ENCODE results near the gene AJUBA. TPM values are rescaled to one million over a fixed set of nuclear protein-coding genes. Genes with fewer than 3 reads are reported as not detected.

AJUBA gene
- total and polyA plus RNA-seq, 2 experiments from 2014 or later: 17.8 to 70.7 TPM

- Histone ChIP-seq H3K9me2 (ENCODE audit: insufficient read depth) (no peaks in the 10 kb centered on the region), H3K4me1 (ENCODE audit: insufficient read depth) (peaks cover 22% of the 10 kb centered on the region), H3K9me3 (ENCODE audit: low read depth) (no peaks in the 10 kb centered on the region), H4K20me1 (ENCODE audit: insufficient read depth) (no peaks in the 10 kb centered on the region), H3F3A (ENCODE audit: insufficient read depth) (peaks cover 25% of the 10 kb centered on the region; the same call in 1 of the 2 replicates), H3K4me2 (ENCODE audit: unreplicated experiment) (peak overlapping the region; percentile 74), H3K4me3 (peak overlapping the region; percentile 78), H3K79me2 (ENCODE audit: insufficient read depth) (peaks cover 5% of the 10 kb centered on the region; the same call in 1 of the 2 replicates), H3K9ac (peak overlapping the region; percentile 76), H3K36me3 (ENCODE audit: low read depth) (no peaks in the 10 kb centered on the region), H3K27ac (peak overlapping the region; percentile 46), H3K27me3 (replicated peaks; ENCODE audit: insufficient read depth) (no peaks in the 10 kb centered on the region), H2AFZ (peak overlapping the region; percentile 90)
- TF ChIP-seq EZH2 (IDR thresholded peaks at IDR 0.05; ENCODE audit: insufficient read depth, poor library complexity, severe bottlenecking): no peak
- no peak for TF ChIP-seq EZH2phosphoT487 (IDR thresholded peaks at IDR 0.05; ENCODE audit: insufficient read depth, low read depth)
- no peak for DNase-seq
- 9 to 10% methylated on average over 8 of the region's 8 CpGs for WGBS, 2 experiments (ENCODE audit: low coverage in 1 of 2, low lambda C conversion rate in 2 of 2, missing lambda C conversion rate in 2 of 2)
- in situ Hi-C loops (cut with MboI): no loop called here
Observed at GRCh38 chr14:23009483-23009938, 27.2 kb upstream of the AJUBA start.

- in situ Hi-C loops (cut with MboI): no loop called here
- Histone ChIP-seq H3K9me2 (ENCODE audit: insufficient read depth) (no peaks in the 10 kb centered on the region), H3K4me1 (ENCODE audit: insufficient read depth) (peaks cover 22% of the 10 kb centered on the region), H3K27me3 (replicated peaks; ENCODE audit: insufficient read depth) (no peaks in the 10 kb centered on the region), H3K27ac (no peak overlapping the region), H3K36me3 (ENCODE audit: low read depth) (no peaks in the 10 kb centered on the region), H2AFZ (peak overlapping the region; percentile 90), H3F3A (ENCODE audit: insufficient read depth) (peaks cover 25% of the 10 kb centered on the region; the same call in 1 of the 2 replicates), H4K20me1 (ENCODE audit: insufficient read depth) (no peaks in the 10 kb centered on the region), H3K79me2 (ENCODE audit: insufficient read depth) (peaks cover 5% of the 10 kb centered on the region; the same call in 1 of the 2 replicates), H3K9me3 (ENCODE audit: low read depth) (no peaks in the 10 kb centered on the region), H3K4me3 (peak overlapping the region; percentile 78), H3K4me2 (ENCODE audit: unreplicated experiment) (peak overlapping the region; percentile 74), H3K9ac (peak overlapping the region; percentile 76; the same call in 1 of the 2 replicates)
- no peak for DNase-seq
- WGBS, 2 experiments (ENCODE audit: low coverage in 1 of 2, low lambda C conversion rate in 2 of 2, missing lambda C conversion rate in 2 of 2): 47% methylated on average over 3 of the region's 3 CpGs
- no peak for TF ChIP-seq EZH2 (IDR thresholded peaks at IDR 0.05; ENCODE audit: insufficient read depth, poor library complexity, severe bottlenecking)
- TF ChIP-seq EZH2phosphoT487 (IDR thresholded peaks at IDR 0.05; ENCODE audit: insufficient read depth, low read depth): no peak
Observed at GRCh38 chr14:23008831-23009230, 26.5 kb upstream of the AJUBA start.

- Histone ChIP-seq H3K4me1 (ENCODE audit: insufficient read depth) (peaks cover 22% of the 10 kb centered on the region), H3K4me3 (peak overlapping the region; percentile 79), H3K27me3 (replicated peaks; ENCODE audit: insufficient read depth) (no peaks in the 10 kb centered on the region), H3K79me2 (ENCODE audit: insufficient read depth) (peaks cover 5% of the 10 kb centered on the region; the same call in 1 of the 2 replicates), H2AFZ (peak overlapping the region; percentile 97), H3K9me3 (ENCODE audit: low read depth) (no peaks in the 10 kb centered on the region), H3K36me3 (ENCODE audit: low read depth) (no peaks in the 10 kb centered on the region), H3K9ac (peak overlapping the region; percentile 89), H4K20me1 (ENCODE audit: insufficient read depth) (no peaks in the 10 kb centered on the region), H3K9me2 (ENCODE audit: insufficient read depth) (no peaks in the 10 kb centered on the region), H3F3A (ENCODE audit: insufficient read depth) (peaks cover 25% of the 10 kb centered on the region; the same call in 1 of the 2 replicates), H3K27ac (peak overlapping the region; percentile 88), H3K4me2 (ENCODE audit: unreplicated experiment) (peak overlapping the region; percentile 84)
- TF ChIP-seq EZH2phosphoT487 (IDR thresholded peaks at IDR 0.05; ENCODE audit: insufficient read depth, low read depth) (no peak), EZH2 (IDR thresholded peaks at IDR 0.05; ENCODE audit: insufficient read depth, poor library complexity, severe bottlenecking) (no peak)
- in situ Hi-C loops (cut with MboI): no loop called here
- peak; percentile 99 for DNase-seq
- WGBS, 2 experiments (ENCODE audit: low coverage in 1 of 2, low lambda C conversion rate in 2 of 2, missing lambda C conversion rate in 2 of 2): 1 to 2% methylated on average over 62 of the region's 62 CpGs
Observed at GRCh38 chr14:23006544-23007419, 24.4 kb upstream of the AJUBA start.

- Histone ChIP-seq H3K36me3 (ENCODE audit: low read depth) (no peaks in the 10 kb centered on the region), H3K4me1 (ENCODE audit: insufficient read depth) (peaks cover 22% of the 10 kb centered on the region), H3K9me2 (ENCODE audit: insufficient read depth) (no peaks in the 10 kb centered on the region), H3K9ac (peak overlapping the region; percentile 89), H3F3A (ENCODE audit: insufficient read depth) (peaks cover 25% of the 10 kb centered on the region; the same call in 1 of the 2 replicates), H3K27me3 (replicated peaks; ENCODE audit: insufficient read depth) (no peaks in the 10 kb centered on the region), H4K20me1 (ENCODE audit: insufficient read depth) (no peaks in the 10 kb centered on the region), H3K4me2 (ENCODE audit: unreplicated experiment) (peak overlapping the region; percentile 84), H3K79me2 (ENCODE audit: insufficient read depth) (peaks cover 5% of the 10 kb centered on the region; the same call in 1 of the 2 replicates), H3K9me3 (ENCODE audit: low read depth) (no peaks in the 10 kb centered on the region), H3K27ac (peak overlapping the region; percentile 88), H2AFZ (peak overlapping the region; percentile 97), H3K4me3 (peak overlapping the region; percentile 79)
- 87 to 88% methylated on average over 5 of the region's 5 CpGs for WGBS, 2 experiments (ENCODE audit: low coverage in 1 of 2, low lambda C conversion rate in 2 of 2, missing lambda C conversion rate in 2 of 2)
- in situ Hi-C loops (cut with MboI): no loop called here
- no peak for TF ChIP-seq EZH2phosphoT487 (IDR thresholded peaks at IDR 0.05; ENCODE audit: insufficient read depth, low read depth)
- no peak for TF ChIP-seq EZH2 (IDR thresholded peaks at IDR 0.05; ENCODE audit: insufficient read depth, poor library complexity, severe bottlenecking)
- DNase-seq: peak; percentile 11
Observed at GRCh38 chr14:23006188-23006534, 23.8 kb upstream of the AJUBA start.

All from GM23248 (cell line).